Activated T-helper 2 cell treated with anti-CD3 and anti-CD28 coated beads, Interferon-gamma antibody, Interleukin-2, Interleukin-4, amounts not matched to agents 10 μg/mL and 5 μg/mL and 100 μg/mL, durations not matched to agents 14 hours and 24 hours and 36 hours (primary cell): ENCODE results near the gene AMFR. TPM values are rescaled to one million over a fixed set of nuclear protein-coding genes. Genes with fewer than 3 reads are reported as not detected.
A peak's percentile ranks its signal among the peaks of the same experiment; 100 is the strongest.

Source experiments
- DNase-seq: peaks from one replicate; pipeline ENCODE4 v3.0.0; 2021; ENCODE audit warnings: low spot score
- H3K27ac Mint-ChIP-seq: one replicate; pipeline ENCODE4 v1.8.0; 2021; ENCODE audit warnings: mixed read lengths
- H3K27me3 Mint-ChIP-seq: one replicate; pipeline ENCODE4 v1.8.0; 2021; ENCODE audit warnings: low read depth, mixed read lengths
- H3K36me3 Mint-ChIP-seq: one replicate; pipeline ENCODE4 v1.8.0; 2021; ENCODE audit warnings: low read depth, mixed read lengths
- H3K4me1 Mint-ChIP-seq: one replicate; pipeline ENCODE4 v1.8.0; 2021; ENCODE audit warnings: low read depth, mixed read lengths
- H3K4me3 Mint-ChIP-seq: one replicate; pipeline ENCODE4 v1.8.0; 2021; ENCODE audit warnings: low read depth, mild to moderate bottlenecking, moderate library complexity, mixed read lengths
- H3K9me3 Mint-ChIP-seq: one replicate; pipeline ENCODE4 v1.8.0; 2021; ENCODE audit warnings: mixed read lengths
- intact Hi-C: fragments of 100-400 bp; cut with micrococcal nuclease; formaldehyde crosslinking; loops from one replicate; pipeline ENCODE4 v1.15.1; 2023
- total RNA-seq: library from RNA; stranded (reverse); gene quantifications from 2 replicates; pipeline ENCODE4 v1.2.3, GENCODE V29; 2022

AMFR gene
- total RNA-seq, 1 donor from 2014 or later, result 58.8 TPM

DNA sequence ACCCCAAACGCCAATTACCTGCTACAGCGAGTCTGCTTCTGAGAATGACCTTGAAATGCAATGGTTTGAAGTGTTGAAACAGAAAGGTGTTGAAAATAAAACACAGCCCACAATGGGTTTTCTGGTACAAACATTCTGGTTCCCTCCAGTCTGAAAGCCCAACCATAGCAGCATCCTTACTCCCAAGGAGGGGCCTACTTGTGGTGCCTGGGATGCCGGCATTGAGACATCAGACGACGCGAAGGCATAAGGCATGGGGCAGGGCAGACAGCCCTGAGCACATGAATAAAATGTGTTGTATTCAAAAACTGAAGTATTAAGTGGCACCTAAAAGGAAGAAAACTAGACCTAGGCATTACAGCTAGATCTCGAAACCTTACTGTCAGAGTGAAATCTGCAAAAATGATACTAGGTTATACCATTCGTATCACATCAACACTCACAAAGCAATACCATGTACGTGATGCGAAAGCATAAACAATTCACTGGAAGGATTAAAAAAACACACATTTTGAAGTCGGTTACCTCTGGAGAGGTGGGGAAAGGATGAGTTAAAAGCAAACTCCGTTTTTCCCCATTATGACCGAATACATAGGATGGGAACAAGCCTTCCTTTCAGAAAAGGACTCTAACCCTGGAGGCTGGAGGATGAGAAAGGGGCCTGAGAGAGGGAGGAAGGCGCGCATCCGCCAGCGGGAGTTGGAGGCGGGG is 25.1 kb upstream of the AMFR start:
- peak overlapping the region; percentile 97 for H3K4me3 Mint-ChIP-seq
- DNase-seq, result no peak
- peak overlapping the region; percentile 95 for H3K27ac Mint-ChIP-seq
- H3K36me3 Mint-ChIP-seq, result peaks cover 75% of the 10 kb centered on the region
- H3K9me3 Mint-ChIP-seq, result no peaks in the 10 kb centered on the region
- no peaks in the 10 kb centered on the region for H3K27me3 Mint-ChIP-seq
- intact Hi-C loops, result loop anchor here (5.0 kb wide), 3 partner anchors 72 to 737 kb away; partner anchors contain the start of genes BBS2, MT1X, PSME3IP1 and RSPRY1
- H3K4me1 Mint-ChIP-seq, result peaks cover 47% of the 10 kb centered on the region

DNA sequence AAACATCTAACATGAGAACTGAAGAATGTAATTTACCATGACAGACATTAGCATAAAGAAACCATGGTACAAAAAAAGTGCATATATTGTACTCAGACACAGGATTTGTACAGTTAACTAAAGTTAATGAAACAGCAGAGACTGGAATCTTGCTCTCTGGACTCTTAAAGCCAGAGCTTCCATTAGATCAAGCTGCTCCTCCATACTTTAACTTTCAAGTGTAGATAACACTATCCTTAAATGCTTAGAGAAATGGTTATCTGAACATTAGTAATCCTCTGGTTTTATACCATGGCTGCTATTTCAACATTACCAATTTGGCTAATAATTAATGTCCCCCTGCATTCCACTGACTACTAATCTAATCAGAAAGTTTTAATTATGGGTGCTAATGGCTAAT is 22.7 kb upstream of the AMFR start:
- peak overlapping the region; percentile 90 for H3K27ac Mint-ChIP-seq
- H3K27me3 Mint-ChIP-seq, result no peaks in the 10 kb centered on the region
- H3K9me3 Mint-ChIP-seq, result no peaks in the 10 kb centered on the region
- H3K36me3 Mint-ChIP-seq, result peaks cover 70% of the 10 kb centered on the region
- intact Hi-C loops, result no loop called here
- peak overlapping the region; percentile 97 for H3K4me3 Mint-ChIP-seq
- H3K4me1 Mint-ChIP-seq, result peaks cover 42% of the 10 kb centered on the region
- no peak for DNase-seq

GRCh38 chr16:56447286-56447685 is 21.9 kb upstream of the AMFR start:
- H3K4me3 Mint-ChIP-seq, result peak overlapping the region; percentile 51
- H3K27me3 Mint-ChIP-seq, result no peaks in the 10 kb centered on the region
- peaks cover 70% of the 10 kb centered on the region for H3K36me3 Mint-ChIP-seq
- H3K9me3 Mint-ChIP-seq, result no peaks in the 10 kb centered on the region
- intact Hi-C loops, result no loop called here
- peak overlapping the region; percentile 90 for H3K27ac Mint-ChIP-seq
- DNase-seq, result no peak
- H3K4me1 Mint-ChIP-seq, result peaks cover 38% of the 10 kb centered on the region

GRCh38 chr16:56438038-56438437 is 12.7 kb upstream of the AMFR start:
- no peaks in the 10 kb centered on the region for H3K9me3 Mint-ChIP-seq
- no peak overlapping the region for H3K27ac Mint-ChIP-seq
- intact Hi-C loops, result no loop called here
- no peak for DNase-seq
- H3K4me3 Mint-ChIP-seq, result no peak overlapping the region
- peaks cover 15% of the 10 kb centered on the region for H3K4me1 Mint-ChIP-seq
- no peaks in the 10 kb centered on the region for H3K27me3 Mint-ChIP-seq
- H3K36me3 Mint-ChIP-seq, result peaks cover 66% of the 10 kb centered on the region

DNA sequence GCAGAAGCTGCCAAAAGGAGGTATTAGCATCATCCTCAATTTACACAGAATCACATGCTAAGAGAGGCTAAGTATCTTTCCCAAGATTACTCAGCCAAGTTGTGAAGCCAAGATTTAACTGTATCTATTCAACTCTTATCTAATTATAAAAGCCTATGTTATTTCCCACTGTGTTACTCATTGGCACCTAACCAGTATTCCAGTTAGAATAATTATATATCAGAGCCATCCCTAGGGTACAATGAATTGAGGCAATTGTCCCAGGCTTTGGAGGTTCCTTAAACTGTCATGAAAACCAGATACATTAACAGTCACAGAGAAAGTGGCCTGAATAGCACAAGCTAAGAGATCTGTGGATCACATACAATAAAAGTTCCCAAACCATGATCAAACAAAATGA is 10.9 kb upstream of the AMFR start:
- Mint-ChIP-seq H3K4me1 (peaks cover 10% of the 10 kb centered on the region), H3K27ac (no peak overlapping the region), H3K36me3 (peaks cover 63% of the 10 kb centered on the region), H3K9me3 (no peaks in the 10 kb centered on the region), H3K27me3 (no peaks in the 10 kb centered on the region), H3K4me3 (no peak overlapping the region)
- intact Hi-C loops, result no loop called here
- no peak for DNase-seq

- H3K4me1 Mint-ChIP-seq, result peaks cover 24% of the 10 kb centered on the region
- H3K4me3 Mint-ChIP-seq, result no peak overlapping the region
- H3K27me3 Mint-ChIP-seq, result no peaks in the 10 kb centered on the region
- DNase-seq, result no peak
- intact Hi-C loops, result no loop called here
- H3K27ac Mint-ChIP-seq, result no peak overlapping the region
- peaks cover 35% of the 10 kb centered on the region for H3K36me3 Mint-ChIP-seq
- H3K9me3 Mint-ChIP-seq, result no peaks in the 10 kb centered on the region
These were observed 2.7 kb upstream of the AMFR start for GRCh38 chr16:56428091-56428490.

DNA sequence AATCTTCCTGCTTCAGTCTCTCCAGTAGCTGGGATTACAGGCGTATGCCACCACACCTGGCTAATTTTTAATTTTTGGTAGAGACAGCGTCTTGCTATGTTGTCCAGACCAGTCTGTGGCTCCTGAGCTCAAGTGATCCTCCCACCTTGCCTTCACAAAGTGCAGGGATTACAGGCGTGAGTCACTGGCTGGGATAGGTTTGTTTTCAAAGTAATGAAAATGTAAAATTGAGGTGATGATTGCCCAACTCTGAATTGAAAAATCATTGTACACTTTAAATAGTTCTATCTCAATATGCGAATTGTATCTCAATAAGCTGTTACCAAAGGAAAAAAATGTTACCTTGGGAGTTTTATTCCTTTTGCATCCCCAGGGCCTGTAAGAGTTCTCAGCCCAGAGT is 1.2 kb upstream of the AMFR start:
- intact Hi-C loops, result no loop called here
- no peaks in the 10 kb centered on the region for H3K27me3 Mint-ChIP-seq
- peaks cover 37% of the 10 kb centered on the region for H3K4me1 Mint-ChIP-seq
- peak overlapping the region; percentile 40 for H3K27ac Mint-ChIP-seq
- peaks cover 23% of the 10 kb centered on the region for H3K36me3 Mint-ChIP-seq
- H3K9me3 Mint-ChIP-seq, result no peaks in the 10 kb centered on the region
- H3K4me3 Mint-ChIP-seq, result peak overlapping the region; percentile 73
- DNase-seq, result no peak

- intact Hi-C loops, result loop anchor here (1.0 to 2.0 kb wide), 2 partner anchors 26 to 68 kb away; partner anchors contain the start of genes NUDT21 and OGFOD1
- peaks cover 44% of the 10 kb centered on the region for H3K4me1 Mint-ChIP-seq
- H3K36me3 Mint-ChIP-seq, result peaks cover 7% of the 10 kb centered on the region
- H3K27me3 Mint-ChIP-seq, result no peaks in the 10 kb centered on the region
- DNase-seq, result peak; percentile 23
- H3K27ac Mint-ChIP-seq, result peak overlapping the region; percentile 88
- no peaks in the 10 kb centered on the region for H3K9me3 Mint-ChIP-seq
- peak overlapping the region; percentile 98 for H3K4me3 Mint-ChIP-seq
These were observed 430 bp downstream of the AMFR start for GRCh38 chr16:56424791-56425438.

- intact Hi-C loops, result loop anchor here (2.0 kb wide), 1 partner anchor 68 kb away; no protein-coding TSS in a partner anchor
- peaks cover 44% of the 10 kb centered on the region for H3K4me1 Mint-ChIP-seq
- peak overlapping the region; percentile 88 for H3K27ac Mint-ChIP-seq
- H3K36me3 Mint-ChIP-seq, result peaks cover 3% of the 10 kb centered on the region
- no peaks in the 10 kb centered on the region for H3K9me3 Mint-ChIP-seq
- peak overlapping the region; percentile 98 for H3K4me3 Mint-ChIP-seq
- H3K27me3 Mint-ChIP-seq, result no peaks in the 10 kb centered on the region
- DNase-seq, result no peak
These were observed 961 bp downstream of the AMFR start for GRCh38 chr16:56424404-56424764.

- H3K4me1 Mint-ChIP-seq, result peaks cover 44% of the 10 kb centered on the region
- no peaks in the 10 kb centered on the region for H3K36me3 Mint-ChIP-seq
- no peaks in the 10 kb centered on the region for H3K27me3 Mint-ChIP-seq
- intact Hi-C loops, result loop anchor here (2.0 kb wide), 1 partner anchor 67 kb away; no protein-coding TSS in a partner anchor
- peak overlapping the region; percentile 88 for H3K27ac Mint-ChIP-seq
- DNase-seq, result no peak
- H3K4me3 Mint-ChIP-seq, result peak overlapping the region; percentile 98
- H3K9me3 Mint-ChIP-seq, result no peaks in the 10 kb centered on the region
These were observed 1.6 kb downstream of the AMFR start for GRCh38 chr16:56423584-56424403.

DNA sequence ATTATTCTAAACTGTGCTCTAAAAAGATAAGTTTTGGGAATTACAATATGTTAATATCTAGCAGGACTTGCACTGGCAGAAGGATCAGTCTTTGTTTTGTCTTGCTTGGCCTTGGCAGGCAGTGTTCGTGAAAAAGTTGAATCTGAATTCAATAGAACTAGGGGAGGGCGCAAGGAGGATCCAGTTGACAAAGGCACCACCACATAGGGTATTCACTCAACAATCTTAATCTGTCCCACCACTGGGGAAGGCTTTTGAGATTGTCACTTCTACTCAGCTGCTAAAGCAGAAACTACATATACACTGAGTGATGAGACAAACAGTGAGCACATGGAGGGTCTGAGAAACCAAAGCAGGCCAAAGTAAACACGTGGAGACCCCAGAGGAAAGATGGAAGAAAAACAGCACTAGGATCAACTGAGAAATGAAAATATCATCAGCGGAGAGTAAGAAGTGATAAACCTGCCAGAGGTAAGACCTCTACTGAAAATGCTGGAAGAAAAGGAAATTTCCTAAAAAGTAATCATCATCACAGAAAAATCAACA is 2.4 kb downstream of the AMFR start:
- peak overlapping the region; percentile 54 for H3K4me3 Mint-ChIP-seq
- H3K4me1 Mint-ChIP-seq, result peaks cover 40% of the 10 kb centered on the region

DNA sequence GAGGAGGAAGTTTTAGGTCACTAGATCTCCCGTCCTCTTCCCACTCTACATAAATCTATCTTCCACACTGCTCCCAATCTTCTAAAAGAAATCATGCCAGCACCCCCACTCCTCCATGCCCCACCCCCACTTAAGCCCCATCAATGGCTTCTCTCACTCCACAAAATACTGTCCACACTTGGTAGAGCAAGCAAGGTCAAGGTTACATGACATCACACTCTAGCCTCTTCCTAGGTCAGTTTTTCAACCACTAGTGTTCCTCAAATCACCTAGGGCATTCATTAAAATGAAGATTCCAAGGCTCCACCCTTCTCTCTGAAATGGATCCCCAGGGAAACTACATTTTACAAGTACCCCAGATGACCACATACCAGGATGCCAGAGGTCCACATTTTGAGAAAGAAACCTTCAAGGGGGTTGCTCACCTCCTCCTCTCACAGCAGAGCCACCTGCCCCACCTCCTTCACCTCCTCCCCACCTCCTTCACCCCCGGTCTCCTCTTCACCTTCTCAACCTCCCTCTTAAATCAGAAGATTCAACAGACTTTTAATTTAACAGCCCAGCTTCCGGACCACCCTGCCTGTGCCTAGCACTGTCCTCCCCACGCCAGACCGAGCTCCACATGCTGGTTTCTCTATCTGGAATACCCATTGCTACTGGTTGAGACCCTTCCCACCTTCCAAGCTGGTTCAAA is 3.2 kb downstream of the AMFR start:
- Mint-ChIP-seq H3K36me3 (no peaks in the 10 kb centered on the region), H3K27me3 (no peaks in the 10 kb centered on the region), H3K4me1 (peaks cover 40% of the 10 kb centered on the region), H3K27ac (no peak overlapping the region), H3K4me3 (no peak overlapping the region), H3K9me3 (no peaks in the 10 kb centered on the region)
- DNase-seq, result no peak
- intact Hi-C loops, result no loop called here

More for the DNA sequence above, 2.4 kb downstream of the AMFR start:
- H3K27me3 Mint-ChIP-seq, result no peaks in the 10 kb centered on the region
- no peak overlapping the region for H3K27ac Mint-ChIP-seq
- no peaks in the 10 kb centered on the region for H3K36me3 Mint-ChIP-seq
- intact Hi-C loops, result no loop called here
- DNase-seq, result no peak
- H3K9me3 Mint-ChIP-seq, result no peaks in the 10 kb centered on the region
